ENCODE data around the gene DUSP21. TPM values are rescaled to one million over a fixed set of nuclear protein-coding genes. Genes with fewer than 3 reads are reported as not detected.
"Not testable (repeated sequence)": the region's sequence is repeated elsewhere in the genome, so short reads cannot be mapped to it uniquely, and the experiment has no call there.

Gene DUSP21
- total RNA-seq, 2 donors from 2014 or later = not detected

- 72 to 80% methylated on average over 4 to 10 of the region's 10 CpGs for WGBS, 2 donors
- no peak overlapping the region for H3K27ac ChIP-seq
- no peaks in the 10 kb centered on the region for H3K9me3 ChIP-seq
- intact Hi-C loops (cut with DNase I) = no loop called here
- H3K4me3 ChIP-seq = no peak overlapping the region
- ATAC-seq (no peak), DNase-seq (no peak)
- no peaks in the 10 kb centered on the region for H3K36me3 ChIP-seq (replicated peaks in 1 of 2; ENCODE audit: insufficient read depth in 1 of 2, low read depth in 2 of 2)
- H3K27me3 ChIP-seq = no peaks in the 10 kb centered on the region
- no peak for TF ChIP-seq POLR2A (IDR thresholded peaks at IDR 0.05)
- no peak for TF ChIP-seq CTCF (IDR thresholded peaks at IDR 0.05)
- H3K4me1 ChIP-seq = no peaks in the 10 kb centered on the region
Measured at GRCh38 chrX:44842550-44843317, 1.1 kb upstream of the DUSP21 start.

- no peaks in the 10 kb centered on the region for H3K4me1 ChIP-seq
- no peaks in the 10 kb centered on the region for H3K36me3 ChIP-seq (replicated peaks in 1 of 2; ENCODE audit: insufficient read depth in 1 of 2, low read depth in 2 of 2)
- TF ChIP-seq POLR2A (IDR thresholded peaks at IDR 0.05) = no peak
- TF ChIP-seq CTCF (IDR thresholded peaks at IDR 0.05) = no peak
- no peak overlapping the region for H3K4me3 ChIP-seq
- H3K27ac ChIP-seq = no peak overlapping the region
- H3K9me3 ChIP-seq = no peaks in the 10 kb centered on the region
- H3K27me3 ChIP-seq = no peaks in the 10 kb centered on the region
- 47 to 61% methylated on average over 2 of the region's 2 CpGs for WGBS, 2 donors
- ATAC-seq (no peak), DNase-seq (no peak)
- intact Hi-C loops (cut with DNase I) = no loop called here
Measured at GRCh38 chrX:44843318-44843702, 511 bp upstream of the DUSP21 start.

GRCh38 chrX:44844204-44844603 lies 383 bp downstream of the DUSP21 start:
- intact Hi-C loops (cut with DNase I) = no loop called here
- WGBS, 2 donors = 96% methylated on average over 9 to 16 of the region's 26 CpGs
- no peak for ATAC-seq
- DNase-seq = no peak
- H3K9me3 ChIP-seq = no peaks in the 10 kb centered on the region
- no peaks in the 10 kb centered on the region for H3K36me3 ChIP-seq (replicated peaks in 1 of 2; ENCODE audit: insufficient read depth in 1 of 2, low read depth in 2 of 2)
- H3K4me1 ChIP-seq = no peaks in the 10 kb centered on the region
- H3K27me3 ChIP-seq = no peaks in the 10 kb centered on the region
- TF ChIP-seq POLR2A (IDR thresholded peaks at IDR 0.05) (no peak), CTCF (IDR thresholded peaks at IDR 0.05) (no peak)
- H3K27ac ChIP-seq = no peak overlapping the region
- H3K4me3 ChIP-seq = no peak overlapping the region

- H3K27ac ChIP-seq; H3K36me3 ChIP-seq (replicated peaks in 1 of 2; ENCODE audit: insufficient read depth in 1 of 2, low read depth in 2 of 2); H3K9me3 ChIP-seq; ATAC-seq; H3K27me3 ChIP-seq; DNase-seq; intact Hi-C loops (cut with DNase I); H3K4me1 ChIP-seq; H3K4me3 ChIP-seq: not testable (repeated sequence)
- WGBS, 2 donors = 88 to 89% methylated on average over 2 to 6 of the region's 6 CpGs
Measured at GRCh38 chrX:44850891-44851290, 7.1 kb downstream of the DUSP21 start.

GRCh38 chrX:44871114-44871645 lies 27.4 kb downstream of the DUSP21 start:
- TF ChIP-seq POLR2A (IDR thresholded peaks at IDR 0.05) (no peak), CTCF (IDR thresholded peaks at IDR 0.05) (no peak)
- no peaks in the 10 kb centered on the region for H3K36me3 ChIP-seq (replicated peaks in 1 of 2; ENCODE audit: insufficient read depth in 1 of 2, low read depth in 2 of 2)
- H3K27ac ChIP-seq = peak overlapping the region in 3 of 4 donors; percentile 95 to 99 (median 95)
- intact Hi-C loops (cut with DNase I) = no loop called here
- peak; percentile 15 to 48 (median 25) for DNase-seq
- ATAC-seq = no peak
- no peaks in the 10 kb centered on the region for H3K9me3 ChIP-seq
- peaks cover 4% of the 10 kb centered on the region for H3K4me1 ChIP-seq
- H3K27me3 ChIP-seq = no peaks in the 10 kb centered on the region
- no peak overlapping the region for H3K4me3 ChIP-seq
- 13 to 27% methylated on average over 3 to 14 of the region's 16 CpGs for WGBS, 2 donors
